WTC11 (cell line): Measurements from ENCODE around the gene HDLBP.

ENCODE experiments used
- ATF1 ChIP-seq: sonication (generic); formaldehyde crosslinking; IDR thresholded peaks from 2 replicates; pipeline ENCODE4 v1.8.1; 2023; ENCODE audit warnings: mild to moderate bottlenecking, moderate library complexity, missing genetic modification reagents
- ATF2 ChIP-seq: sonication (generic); formaldehyde crosslinking; IDR thresholded peaks from 2 replicates; pipeline ENCODE4 v1.8.1; 2022; ENCODE audit warnings: low read depth, missing genetic modification reagents, borderline replicate concordance
- CREM ChIP-seq: sonication (generic); formaldehyde crosslinking; IDR thresholded peaks from 2 replicates; pipeline ENCODE4 v1.8.1; 2022; ENCODE audit warnings: mild to moderate bottlenecking, missing genetic modification reagents, moderate library complexity
- CTCF ChIP-seq: fragments of 200-600 bp; IDR thresholded peaks from 2 replicates; pipeline ENCODE4 v1.8.0; 2022; ENCODE audit warnings: antibody characterized with exemption
- JUN ChIP-seq: sonication (generic); formaldehyde crosslinking; IDR thresholded peaks from 2 replicates; pipeline ENCODE4 v1.8.0; 2023; ENCODE audit warnings: mild to moderate bottlenecking, missing genetic modification reagents
- NR1H2 ChIP-seq: sonication (generic); formaldehyde crosslinking; IDR thresholded peaks from 2 replicates; pipeline ENCODE4 v1.9.0; 2021; ENCODE audit warnings: mild to moderate bottlenecking, moderate library complexity, missing genetic modification reagents
- NR2C2 ChIP-seq: sonication (generic); formaldehyde crosslinking; IDR thresholded peaks from 2 replicates; pipeline ENCODE4 v1.8.0; 2022; ENCODE audit warnings: mild to moderate bottlenecking, missing genetic modification reagents
- SOX15 ChIP-seq: fragments of 250-450 bp; sonication (Bioruptor Pico); IDR thresholded peaks from 2 replicates; pipeline ENCODE4 v1.9.0; 2021; ENCODE audit warnings: mild to moderate bottlenecking
- USF2 ChIP-seq: sonication (generic); formaldehyde crosslinking; IDR thresholded peaks from 2 replicates; pipeline ENCODE4 v1.8.1; 2023; ENCODE audit warnings: mild to moderate bottlenecking, missing genetic modification reagents, moderate library complexity

- TF ChIP-seq CREM (CRISPR knock-in tag): no peak
- TF ChIP-seq SOX15 (CRISPR knock-in tag): no peak
- no peak for TF ChIP-seq CTCF
- no peak for TF ChIP-seq USF2 (CRISPR knock-in tag)
- TF ChIP-seq ATF1 (CRISPR knock-in tag): no peak
- TF ChIP-seq NR1H2 (CRISPR knock-in tag): no peak
- no peak for TF ChIP-seq JUN (CRISPR knock-in tag)
- TF ChIP-seq ATF2 (CRISPR knock-in tag): no peak
- TF ChIP-seq NR2C2 (CRISPR knock-in tag): no peak
Measured at GRCh38 chr2:241183221-241183620, 132.3 kb downstream of the HDLBP start.
